Stromal cell of bone marrow (primary cell): ENCODE measurements around the gene POMT1.

Experiments used
- DNase-seq: peaks from one replicate; pipeline ENCODE4 v3.0.0-alpha.2; 2012; ENCODE audit warnings: low read depth

POMT1 gene

GRCh38 chr9:131477367-131477766, 25.4 kb upstream of the POMT1 start:
- DNase-seq, result no peak

- DNase-seq, result no peak
These were observed 24.8 kb upstream of the POMT1 start for GRCh38 chr9:131477816-131478419.

GRCh38 chr9:131478421-131478868, 24.3 kb upstream of the POMT1 start:
- no peak for DNase-seq

DNA sequence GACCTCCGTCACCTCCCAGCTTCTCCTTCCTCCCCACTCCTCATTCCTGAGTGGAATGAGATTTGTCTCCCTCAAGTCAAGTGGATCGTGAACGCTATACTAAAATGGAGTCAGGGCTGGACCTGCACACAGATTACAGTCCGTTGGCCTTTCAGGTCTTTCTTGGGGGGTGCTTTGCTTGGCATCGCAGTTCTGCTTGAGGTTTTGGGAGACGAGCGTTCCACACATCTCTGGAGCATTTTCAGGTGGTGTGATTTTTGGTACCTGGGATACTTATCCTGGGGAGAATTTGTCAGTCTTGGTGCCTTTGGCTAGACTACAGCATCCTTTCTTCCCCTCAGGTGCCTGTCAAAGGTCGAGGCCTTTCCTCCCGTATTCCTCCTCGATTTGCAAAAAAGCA, 23.8 kb upstream of the POMT1 start:
- no peak for DNase-seq

DNA sequence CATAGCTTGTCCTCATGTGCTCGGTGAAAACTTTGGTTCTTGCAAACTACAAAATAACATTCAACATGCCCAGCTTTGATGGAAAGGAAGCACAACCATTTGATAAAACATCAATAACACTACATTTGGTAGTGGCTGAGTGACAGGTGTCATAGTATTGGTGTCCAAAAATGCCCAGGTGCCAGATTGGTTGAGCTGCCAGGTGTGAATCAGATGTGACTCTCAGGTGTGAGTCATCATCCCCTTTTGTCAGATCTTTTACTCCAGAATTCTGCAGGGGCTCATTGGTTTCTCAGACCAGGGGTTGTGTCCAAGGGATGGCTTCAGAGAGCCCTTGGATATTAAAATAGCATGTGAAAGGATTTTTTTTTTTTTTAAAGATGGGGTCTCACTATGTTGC, 22.5 kb upstream of the POMT1 start:
- DNase-seq, result no peak

DNA sequence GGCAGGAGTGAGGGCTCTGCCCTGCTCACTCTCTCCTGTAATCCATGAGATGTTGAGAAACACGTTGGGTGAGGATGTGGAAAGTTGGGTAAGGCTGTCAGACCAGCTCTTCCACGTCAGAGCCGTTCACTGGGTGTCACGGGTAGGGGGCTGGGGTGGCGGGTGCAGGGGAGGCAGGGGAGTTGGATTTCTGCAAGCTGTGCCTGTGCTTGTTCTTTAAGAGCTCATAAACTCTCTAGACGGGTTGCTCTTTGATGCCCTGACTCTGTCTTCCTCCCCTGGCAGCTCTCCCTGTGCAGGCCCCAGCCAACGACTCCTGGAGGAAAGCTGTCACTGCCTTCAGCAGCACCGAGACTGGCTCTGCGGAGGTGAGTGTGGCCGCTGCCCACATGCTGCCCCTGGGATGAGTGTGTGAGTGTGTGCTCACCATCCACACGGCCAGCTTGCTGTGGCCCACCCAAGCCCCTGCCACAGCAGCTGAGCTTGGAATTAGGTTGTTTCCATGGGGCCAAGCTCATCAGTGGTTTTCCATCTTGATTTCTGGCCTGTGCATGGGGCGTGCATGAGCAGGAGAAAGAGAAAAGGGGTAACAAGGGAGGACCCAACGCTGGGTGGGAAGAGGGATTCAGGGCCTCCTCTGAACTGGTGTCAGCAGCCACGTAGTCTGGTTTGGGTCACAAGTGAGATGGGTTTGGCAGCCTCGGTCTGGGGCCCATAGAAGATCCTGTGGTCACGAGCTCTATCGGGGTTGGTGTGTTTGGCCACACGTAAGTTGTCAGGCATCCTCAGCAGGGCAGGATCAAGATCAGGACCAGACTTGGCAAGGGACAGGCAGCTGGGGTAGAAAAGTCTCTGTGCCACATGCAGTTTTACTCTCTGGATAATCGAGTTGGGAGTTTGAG, 21.0 kb upstream of the POMT1 start:
- no peak for DNase-seq

DNA sequence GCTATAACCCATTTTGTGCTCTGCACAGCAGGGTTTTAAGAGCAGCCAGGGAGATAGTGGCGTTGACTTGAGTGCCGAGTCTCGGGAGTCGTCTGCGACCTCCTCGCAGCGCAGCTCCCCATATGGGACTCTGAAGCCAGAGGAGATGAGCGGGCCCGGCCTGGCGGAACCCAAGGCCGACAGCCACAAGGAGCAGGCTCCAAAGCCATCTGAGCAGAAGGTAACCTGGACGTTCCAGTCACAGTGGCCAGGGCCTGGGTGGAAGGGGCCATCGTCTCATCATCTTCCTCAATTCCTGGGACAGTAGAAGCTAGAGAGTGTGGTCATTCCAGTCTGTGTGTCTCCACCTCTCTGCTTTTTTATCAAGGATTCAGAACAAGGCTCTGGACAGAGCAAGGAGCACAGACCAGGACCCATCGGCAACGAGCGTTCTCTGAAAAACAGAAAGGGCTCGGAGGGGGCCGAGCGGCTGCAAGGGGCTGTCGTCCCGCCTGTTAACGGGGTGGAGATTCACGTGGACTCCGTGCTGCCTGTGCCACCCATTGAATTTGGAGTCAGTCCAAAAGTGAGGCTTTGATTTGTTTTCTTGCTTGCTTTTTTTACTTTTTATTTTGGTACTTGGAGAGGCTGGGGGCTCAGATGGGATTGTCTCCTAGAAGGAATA, 20.2 kb upstream of the POMT1 start:
- DNase-seq, result no peak

DNA sequence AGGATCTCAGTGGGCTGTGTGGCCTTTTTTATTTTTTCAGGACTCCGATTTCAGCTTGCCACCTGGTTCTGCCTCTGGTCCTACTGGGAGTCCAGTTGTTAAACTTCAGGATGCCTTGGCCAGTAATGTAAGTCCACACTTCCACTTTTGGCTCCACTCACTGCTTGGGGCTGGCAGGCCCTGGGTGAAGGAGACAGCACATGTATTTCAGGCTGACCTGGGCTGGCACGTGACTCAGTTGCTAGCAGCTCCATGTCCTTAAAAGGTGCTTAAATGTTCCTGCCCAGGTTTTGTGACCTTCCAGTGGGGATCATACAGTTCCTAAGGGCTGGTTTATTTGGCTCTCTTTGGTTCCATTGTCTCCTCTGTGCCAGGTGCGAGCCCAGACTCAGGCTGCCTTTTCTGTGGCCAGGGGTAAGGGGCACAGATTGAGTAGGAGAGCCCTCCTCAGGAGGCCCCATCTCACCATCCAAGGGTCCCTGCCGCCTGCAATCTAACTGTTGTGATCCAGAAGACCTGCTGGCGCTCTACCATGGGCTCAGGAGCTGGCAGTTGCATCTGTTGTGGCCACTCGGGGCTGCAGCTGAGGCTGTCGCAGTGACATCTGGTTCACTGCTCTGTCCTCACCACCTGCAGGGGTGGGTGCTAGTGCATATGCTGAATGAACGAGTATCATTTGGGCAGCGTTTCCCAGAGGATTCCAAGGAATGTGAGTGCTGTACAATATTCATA, 19.2 kb upstream of the POMT1 start:
- DNase-seq, result no peak

DNA sequence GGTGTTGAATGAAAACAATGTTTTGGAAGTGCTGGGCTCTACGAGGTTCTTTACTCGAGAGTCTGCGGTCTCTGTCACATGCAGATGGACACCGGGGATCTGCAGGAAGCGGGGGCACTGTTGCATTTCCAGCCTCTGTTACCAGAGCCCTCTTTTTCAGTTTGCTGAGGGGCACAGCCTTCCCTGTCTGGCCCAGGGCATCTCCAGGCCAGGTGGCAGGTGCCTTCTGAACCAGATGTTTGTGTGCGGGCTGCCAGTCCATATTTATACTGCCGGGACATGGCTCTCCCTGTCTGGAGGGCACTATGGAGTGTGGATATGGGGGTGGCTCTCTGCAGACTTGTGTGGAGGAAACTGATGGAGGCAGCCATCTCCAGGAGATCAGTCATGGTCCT, 18.7 kb upstream of the POMT1 start:
- DNase-seq, result no peak

DNA sequence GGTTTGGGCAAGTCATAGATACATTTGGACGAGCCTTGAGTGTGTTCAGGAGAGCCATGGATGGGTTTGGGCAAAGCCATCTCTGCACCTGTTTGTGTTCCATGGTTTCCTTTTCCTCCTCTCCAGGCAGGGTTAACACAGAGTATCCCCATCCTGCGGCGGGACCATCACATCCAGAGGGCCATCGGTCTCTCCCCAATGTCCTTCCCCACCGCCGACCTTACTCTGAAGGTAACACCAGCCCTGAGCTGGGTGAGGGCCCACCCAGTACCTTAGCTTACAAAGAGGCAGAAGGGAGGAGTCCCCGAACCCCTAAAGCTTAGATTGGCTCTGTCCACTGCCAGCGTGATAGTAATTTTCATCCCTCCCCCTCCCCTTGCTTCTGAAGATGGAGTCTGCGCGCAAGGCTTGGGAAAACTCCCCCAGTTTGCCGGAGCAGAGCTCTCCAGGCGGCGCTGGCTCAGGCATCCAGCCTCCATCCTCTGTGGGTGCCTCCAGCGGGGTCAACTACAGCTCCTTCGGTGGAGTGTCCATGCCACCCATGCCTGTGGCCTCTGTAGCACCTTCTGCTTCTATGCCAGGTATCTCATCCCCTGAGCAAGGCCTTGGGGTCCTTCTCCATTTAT, 18.0 kb upstream of the POMT1 start:
- DNase-seq, result no peak

GRCh38 chr9:131485206-131485605, 17.5 kb upstream of the POMT1 start:
- DNase-seq, result no peak

DNA sequence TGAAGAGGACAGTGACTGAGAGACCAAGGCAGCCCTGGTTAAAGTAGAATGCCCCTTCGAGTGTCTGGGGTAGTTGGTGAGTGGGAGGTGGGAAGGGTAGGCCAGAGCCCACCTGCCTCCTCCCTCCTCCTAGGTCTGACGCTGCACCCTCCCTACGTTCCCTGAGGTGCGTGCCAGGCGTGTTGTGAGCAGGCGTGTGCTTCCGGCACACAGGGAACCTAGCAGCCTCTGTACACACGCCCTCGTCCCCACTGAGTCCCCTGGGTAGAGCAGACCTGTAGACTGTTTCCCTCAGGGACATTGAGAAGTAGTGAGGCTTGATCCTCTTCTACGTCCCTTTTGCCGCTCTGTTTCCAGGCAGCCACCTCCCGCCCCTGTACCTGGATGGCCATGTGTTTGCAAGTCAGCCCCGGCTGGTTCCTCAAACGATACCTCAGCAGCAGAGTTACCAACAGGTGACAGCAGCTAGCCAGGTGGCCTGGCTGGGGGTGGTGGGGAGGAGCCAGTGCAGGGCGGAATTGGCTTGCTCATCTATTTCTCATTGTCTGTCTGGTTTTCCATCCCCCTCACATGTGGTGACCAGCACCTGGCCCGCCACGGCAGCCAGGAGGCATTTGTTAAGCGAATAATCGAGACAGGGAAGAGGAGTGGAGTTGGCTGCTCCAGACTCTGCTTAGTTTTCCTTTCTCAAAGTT, 16.8 kb upstream of the POMT1 start:
- DNase-seq, result no peak

DNA sequence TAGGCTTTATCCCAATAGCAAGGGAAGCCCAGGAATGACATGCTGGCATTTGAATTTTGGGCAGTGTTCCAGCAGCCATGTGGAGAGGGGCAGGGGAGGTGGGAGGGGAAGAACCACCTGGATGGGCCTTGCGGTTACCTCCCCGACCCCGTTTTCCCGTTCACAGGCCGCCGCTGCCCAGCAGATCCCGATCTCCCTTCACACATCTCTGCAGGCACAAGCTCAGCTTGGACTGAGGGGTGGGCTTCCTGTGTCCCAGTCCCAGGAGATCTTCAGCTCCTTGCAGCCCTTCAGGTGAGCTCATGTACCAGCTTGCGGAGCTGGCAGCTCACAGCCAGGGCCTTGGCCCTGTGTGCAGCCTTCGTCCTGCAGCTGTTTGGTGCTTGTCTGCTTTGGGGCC, 15.7 kb upstream of the POMT1 start:
- DNase-seq, result no peak

DNA sequence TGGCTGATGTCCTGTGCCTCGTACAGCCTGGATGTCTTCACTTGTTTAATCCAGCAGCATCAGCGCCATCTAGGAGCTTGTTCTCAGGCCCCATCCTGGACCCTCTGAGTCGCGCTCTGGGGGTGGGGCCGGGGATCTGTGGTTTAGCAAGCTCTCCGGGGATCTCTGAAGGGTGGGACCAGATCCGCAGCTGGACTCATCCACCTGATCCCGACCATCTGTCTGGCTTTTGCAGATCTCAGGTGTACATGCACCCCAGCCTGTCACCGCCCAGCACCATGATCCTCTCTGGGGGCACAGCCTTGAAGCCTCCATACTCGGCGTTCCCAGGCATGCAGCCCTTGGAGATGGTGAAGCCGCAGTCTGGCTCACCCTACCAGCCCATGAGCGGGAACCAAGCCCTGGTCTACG, 15.1 kb upstream of the POMT1 start:
- no peak for DNase-seq

DNA sequence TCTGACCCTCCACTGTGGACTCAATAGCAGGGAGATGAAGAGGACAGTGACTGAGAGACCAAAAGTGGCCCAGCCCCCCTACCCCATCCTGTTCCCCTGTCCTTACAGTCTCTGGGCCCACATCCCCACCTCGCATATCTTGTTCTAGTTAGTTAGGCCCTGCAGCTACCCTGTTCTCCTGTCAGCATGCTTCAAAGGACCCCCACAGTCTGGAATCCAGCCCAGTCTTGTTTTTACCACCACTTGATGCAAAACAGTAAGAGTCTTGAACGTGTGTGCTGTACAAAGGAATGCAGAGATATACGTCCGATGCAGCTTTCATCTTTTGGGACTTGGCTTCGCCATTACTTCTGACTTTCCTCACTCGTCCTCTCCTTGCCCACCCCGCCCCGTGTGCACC, 12.2 kb upstream of the POMT1 start:
- no peak for DNase-seq

GRCh38 chr9:131491001-131491710, 11.6 kb upstream of the POMT1 start:
- DNase-seq, result no peak

- no peak for DNase-seq
These were observed 10.6 kb upstream of the POMT1 start for GRCh38 chr9:131492070-131492469.

GRCh38 chr9:131494296-131494870, 8.3 kb upstream of the POMT1 start:
- DNase-seq, result no peak

GRCh38 chr9:131495785-131496184, 6.9 kb upstream of the POMT1 start:
- no peak for DNase-seq

GRCh38 chr9:131496844-131497405, 5.8 kb upstream of the POMT1 start:
- DNase-seq, result no peak
